Nucleus accumbens (tissue), 56 donors: ENCODE results near the gene ULK1.
"Not testable (repeated sequence)": the region's sequence is repeated elsewhere in the genome, so short reads cannot be mapped to it uniquely, and the experiment has no call there.

Experiments used
- DNase-seq, 56 donors: peaks; one replicate each; lab custom pipeline; 2025; lab: John Stamatoyannopoulos, UW

The ULK1 gene

DNA sequence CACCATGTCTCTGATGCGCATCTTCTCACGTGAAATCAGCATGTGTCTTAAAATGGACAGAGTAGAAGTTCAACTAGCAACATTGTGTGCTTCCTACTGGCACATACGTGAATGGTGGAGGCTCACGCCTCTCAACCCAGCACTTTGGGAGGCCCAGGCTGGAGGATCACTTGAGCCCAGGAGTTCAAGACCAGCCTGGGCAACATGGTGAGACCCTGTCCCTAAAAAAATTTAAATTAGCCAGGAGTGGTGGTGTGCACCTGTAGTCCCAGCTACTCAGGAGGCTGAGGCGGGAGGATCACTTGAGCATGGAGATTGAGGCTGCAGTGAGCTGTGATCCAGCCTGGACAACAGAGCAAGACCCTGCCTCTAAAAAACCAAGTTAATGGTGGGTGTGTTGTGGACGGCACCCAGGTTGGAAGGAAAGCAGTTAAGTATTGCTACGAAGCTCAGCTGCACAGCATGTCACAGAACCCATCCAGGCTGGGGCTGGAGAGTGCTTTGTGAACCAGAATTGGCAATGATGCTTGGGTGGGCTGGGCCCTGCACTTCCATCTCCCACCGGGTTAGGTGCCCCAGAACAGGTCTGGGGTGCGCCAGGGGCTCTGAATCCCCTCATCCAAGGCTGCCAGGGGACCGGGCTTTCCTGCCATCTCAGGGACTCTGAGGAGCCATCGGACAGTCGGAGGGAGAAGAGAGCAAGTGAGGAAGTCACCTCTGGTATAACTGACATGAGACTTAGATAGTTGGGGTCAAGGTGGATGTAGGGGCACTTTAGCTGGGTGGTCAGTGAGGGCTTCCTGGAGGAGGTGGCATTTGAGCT, 33.0 kb upstream of the ULK1 start:
- DNase-seq: no peak

GRCh38 chr12:131862084-131862441, 32.4 kb upstream of the ULK1 start:
- DNase-seq: no peak

DNA sequence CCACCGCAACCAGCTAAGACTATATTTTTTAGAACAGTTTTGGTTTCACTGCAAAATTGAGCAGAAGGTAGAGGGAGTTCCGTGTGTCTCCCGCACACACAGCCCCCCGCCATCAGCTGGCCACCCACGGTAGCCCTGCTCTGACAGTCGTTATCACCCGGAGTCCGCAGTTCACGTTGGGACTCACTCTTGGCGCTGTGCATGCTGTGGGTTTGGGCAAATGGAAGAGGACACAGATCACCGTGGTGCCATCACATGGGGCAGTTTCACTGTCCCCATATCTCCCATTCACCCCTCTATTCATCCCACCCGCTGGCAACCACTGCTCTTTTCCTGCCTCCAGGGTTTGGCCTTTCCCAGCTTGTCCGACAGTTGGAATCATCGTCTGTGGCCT, 31.8 kb upstream of the ULK1 start:
- DNase-seq: no peak

DNA sequence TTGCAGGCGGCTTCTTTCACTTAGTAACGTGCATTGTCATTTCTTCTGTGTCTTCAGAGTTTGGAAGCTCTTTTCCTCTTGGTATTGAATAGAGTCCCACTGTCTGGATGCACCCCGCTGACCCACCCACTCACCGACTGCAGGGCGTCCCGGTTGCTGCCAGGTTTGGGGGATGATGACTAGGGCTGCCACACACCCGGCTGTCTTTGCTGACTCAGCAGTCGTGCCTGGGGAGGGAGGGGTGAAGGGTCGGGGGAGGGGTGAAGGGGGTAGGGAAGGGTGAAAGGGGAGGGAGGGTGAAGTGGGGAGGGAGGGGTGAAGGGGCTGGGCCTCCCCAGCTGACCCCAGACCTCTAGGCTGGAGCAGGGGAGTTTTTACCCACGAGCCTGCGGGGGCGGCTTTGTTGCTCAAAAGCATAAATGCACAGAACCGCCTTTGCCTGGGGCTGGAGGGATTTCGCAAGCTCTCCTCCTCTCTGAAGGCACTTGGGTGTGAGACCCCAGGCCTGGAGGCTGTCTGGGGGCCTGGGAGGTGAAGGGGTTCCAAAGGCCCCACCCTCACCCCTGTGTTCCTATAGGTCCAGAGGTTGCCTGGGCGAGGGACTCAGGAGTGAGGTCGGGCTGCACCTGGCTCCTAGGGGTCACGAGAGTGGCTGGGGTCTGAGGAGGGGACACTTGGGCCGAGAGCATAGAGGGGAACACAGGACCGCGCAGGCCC, 31.3 kb upstream of the ULK1 start:
- peak in 1 of 56 donors; percentile 52 for DNase-seq

DNA sequence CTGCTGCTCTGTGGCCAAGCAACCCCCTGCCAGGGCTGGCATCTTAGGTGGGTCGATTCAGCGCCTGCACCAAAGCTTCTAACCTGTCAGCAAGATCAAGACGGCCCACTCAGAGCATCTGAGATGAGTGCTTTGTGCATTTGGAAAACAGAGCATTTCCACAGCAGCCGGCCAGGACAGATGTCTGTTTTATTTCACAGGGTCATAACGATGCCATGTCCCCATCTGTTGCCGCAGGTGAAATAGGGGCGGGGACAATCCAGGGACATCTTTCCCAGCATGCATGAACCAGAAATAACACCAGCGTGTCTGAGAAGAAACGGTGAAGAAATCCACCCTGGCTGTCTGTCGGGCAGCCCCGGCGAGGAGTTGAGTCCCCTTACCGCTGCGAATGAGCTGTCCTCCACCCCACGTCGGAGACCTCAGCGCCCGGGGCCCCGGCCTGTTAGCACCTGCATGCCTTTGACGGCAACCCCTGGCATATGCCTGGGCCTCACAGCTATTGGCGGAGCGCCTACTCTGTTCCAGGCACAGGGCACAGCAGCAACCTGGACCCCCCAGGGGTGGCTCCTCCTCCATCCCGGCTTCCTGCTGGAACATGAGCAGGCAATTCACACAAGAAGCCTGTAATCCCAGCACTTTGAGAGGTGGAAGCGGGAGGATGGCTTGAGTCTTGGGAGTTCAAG, 30.6 kb upstream of the ULK1 start:
- DNase-seq: peak in 2 of 56 donors; percentile 32 to 46

DNA sequence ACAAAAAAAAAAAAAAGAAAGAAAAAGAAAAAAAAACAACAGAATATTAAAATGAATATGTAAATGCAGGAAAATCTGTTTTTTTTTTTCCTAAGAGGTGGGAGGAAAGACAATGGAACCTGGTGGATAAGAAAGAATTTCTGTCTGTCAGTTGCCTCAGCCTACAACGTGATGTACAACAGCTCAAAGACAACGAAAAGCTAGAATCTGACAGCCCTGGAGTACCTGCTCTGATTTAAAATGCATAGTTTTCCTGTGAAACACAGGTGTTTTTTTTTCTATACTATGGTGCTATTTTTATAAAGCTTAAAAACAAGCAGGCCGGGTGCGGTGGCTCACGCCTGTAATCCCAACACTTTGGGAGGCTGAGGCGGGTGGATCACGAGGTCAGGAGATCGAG, 30.0 kb upstream of the ULK1 start:
- DNase-seq: peak in 1 of 56 donors; percentile 43

- no peak for DNase-seq
These were observed 29.1 kb upstream of the ULK1 start for GRCh38 chr12:131865180-131865875.

GRCh38 chr12:131867471-131867870, 27.0 kb upstream of the ULK1 start:
- DNase-seq: no peak

GRCh38 chr12:131867891-131868675, 26.3 kb upstream of the ULK1 start:
- peak in 1 of 56 donors; percentile 35 for DNase-seq

DNA sequence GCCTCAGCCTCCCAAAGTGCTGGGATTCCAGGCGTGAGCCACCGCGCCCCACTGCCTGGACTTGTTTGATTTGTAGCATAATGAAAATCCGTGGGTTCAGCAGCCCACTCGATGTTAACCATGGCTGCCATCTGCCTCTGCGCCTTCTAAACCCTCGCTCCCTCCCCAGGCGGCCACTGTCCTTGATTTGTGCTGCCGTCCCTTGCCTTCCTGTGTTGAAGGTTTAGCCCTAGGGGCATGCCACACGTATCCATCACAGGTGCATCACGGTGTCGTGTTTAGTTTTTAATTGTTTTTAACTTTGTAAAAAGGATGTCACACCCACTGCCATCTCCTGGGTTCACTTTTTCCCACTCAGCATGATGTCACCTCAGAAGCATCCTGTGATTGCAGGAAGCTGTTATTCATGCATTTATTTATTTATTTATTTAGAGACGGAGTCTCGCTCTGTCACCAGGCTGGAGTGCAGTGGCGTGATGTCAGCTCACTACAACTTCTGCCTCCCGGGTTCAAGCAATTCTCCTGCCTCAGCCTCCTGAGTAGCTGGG, 24.5 kb upstream of the ULK1 start:
- DNase-seq: no peak

DNA sequence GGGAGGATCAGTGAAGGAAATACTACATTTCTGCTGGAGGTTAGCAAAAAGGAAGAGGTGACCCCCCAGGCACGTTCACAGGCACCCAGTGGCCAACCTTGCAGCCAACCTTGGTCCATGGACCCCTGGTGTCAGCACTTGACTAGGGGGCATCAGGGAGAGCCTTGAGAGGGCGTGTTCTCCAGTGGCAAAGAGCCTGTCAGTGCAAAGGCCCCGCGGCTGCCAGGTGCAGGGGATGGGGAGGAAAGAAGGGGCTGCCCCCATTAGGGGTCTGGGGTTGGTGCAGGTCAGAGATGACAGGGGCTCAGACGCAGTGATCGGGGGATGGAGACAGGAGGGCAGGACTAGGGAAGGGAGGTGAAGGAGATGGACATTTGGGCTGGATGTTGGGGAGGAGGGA, 22.7 kb upstream of the ULK1 start:
- DNase-seq: no peak

DNA sequence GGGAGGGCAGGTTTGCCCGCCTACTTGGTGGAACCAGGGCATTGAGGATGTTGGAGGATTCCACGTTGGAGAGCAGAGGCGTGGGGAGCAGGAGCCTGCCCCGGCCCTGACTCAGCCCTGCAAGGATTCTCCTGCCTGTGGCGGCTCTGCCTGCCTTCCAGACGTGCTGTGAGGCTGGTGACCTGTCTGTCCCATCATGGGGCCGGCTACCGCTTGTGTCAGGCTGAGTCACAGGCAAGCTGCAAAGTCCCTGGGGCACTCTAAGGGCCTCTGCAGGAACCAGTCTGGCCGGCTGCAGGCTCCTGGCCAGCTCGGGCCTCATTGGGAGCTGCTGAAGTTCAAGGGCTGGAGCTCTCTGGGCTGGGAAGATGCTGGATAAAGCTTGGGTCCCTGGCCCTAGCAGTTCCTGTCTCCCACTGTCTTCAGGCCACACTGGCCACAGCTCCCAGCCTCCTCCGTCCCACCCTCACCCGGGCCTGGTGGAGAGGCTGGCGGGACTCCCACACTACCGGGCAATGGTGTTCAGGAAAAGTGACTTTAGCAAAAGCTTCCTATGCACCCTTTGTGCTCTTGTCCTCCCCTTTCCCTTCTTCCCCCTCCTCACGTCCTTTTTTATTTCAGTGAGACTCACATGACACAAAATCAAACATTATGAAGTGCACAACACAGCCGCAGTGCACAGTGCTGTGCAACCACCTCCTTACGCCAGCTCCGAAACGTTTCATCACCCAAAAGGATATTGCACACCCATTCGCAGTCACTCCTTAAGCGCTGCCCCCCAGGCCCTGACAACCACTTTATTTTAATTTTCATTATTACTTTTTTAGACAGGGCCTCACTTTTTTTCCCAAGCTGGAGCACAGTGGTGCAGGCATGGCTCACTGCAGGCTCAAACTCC, 22.0 kb upstream of the ULK1 start:
- DNase-seq: no peak

- no peak for DNase-seq
These were observed 21.1 kb upstream of the ULK1 start for GRCh38 chr12:131873293-131873692.

- DNase-seq: not testable (repeated sequence)
These were observed 19.4 kb upstream of the ULK1 start for GRCh38 chr12:131874972-131875371.

DNA sequence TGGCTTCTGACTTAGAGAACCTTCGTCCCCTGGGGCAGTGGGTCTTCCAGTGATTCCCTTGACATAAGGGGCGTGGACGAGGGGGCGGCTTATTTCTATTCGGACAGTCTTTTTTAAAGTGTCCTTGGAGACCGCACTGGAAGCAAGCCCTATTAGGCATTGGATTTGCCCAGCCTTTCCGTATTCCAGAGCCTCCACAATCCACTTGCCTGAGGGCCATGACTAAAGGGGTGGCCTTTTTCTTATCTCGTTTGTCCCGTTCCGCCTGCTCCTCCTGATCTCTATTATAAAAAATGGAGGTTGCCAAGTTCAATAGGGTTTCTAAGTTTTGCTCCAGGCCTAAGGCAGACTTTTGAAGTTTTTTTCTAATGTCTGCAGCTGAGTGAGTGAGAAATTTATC, 17.2 kb upstream of the ULK1 start:
- DNase-seq: not testable (repeated sequence)

DNA sequence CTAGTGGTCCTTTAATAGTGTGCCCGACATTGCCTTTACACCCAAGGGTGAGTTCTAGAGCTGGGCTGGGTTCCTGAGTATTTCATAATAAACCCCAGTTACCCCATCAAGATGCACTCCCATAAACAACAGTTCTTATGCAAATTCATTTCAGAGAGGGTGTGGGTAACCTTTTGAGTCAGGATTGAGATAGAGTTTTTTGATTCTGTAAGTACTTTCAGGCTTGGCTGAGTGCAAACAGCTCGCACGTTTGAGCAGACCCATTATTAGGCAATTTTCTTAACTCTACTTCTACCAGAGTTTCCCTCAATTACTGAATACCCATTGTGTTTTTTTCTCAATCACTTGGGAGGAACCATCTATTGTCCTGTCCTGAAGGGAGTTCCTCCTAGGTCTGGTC, 16.0 kb upstream of the ULK1 start:
- not testable (repeated sequence) for DNase-seq

DNA sequence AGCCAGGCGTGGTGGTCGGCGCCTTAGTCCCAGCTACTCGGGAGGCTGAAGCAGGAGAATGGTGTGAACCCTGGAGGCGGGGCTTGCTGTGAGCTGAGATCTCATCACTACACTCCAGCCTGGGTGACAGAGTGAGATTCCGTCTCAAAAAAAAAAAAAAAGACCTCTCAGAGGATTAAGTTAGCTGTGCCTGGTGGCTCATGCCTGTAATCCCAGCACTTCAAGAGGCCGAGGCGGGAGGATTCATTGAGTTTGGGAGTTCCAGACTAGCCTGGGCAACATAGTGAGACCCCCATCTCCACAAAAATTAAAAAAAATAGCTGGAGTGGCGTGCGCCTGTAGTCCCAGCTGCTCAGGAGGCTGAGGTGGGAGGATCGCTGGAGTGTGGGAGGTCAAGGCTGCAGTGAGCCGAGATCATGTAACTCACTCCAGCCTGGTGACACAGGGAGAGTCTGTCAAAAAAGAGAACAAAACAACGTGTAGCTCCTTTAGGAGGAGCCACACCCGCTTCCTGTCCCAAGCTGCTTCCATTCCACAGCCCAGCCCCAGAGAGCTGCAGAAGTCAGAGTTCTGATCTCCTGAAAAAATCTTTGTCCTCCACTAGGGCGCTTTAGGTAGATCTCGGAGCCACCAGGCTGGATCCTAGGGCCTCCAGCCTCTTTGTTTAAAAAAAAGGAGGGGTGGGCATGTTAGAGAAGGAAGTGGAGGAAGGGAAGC, 11.5 kb upstream of the ULK1 start:
- DNase-seq: no peak

GRCh38 chr12:131883521-131883900, 10.9 kb upstream of the ULK1 start:
- DNase-seq: no peak
